ENCODE measurements around the gene C16orf92. TPM values are rescaled to one million over a fixed set of nuclear protein-coding genes. Genes with fewer than 3 reads are reported as not detected.

C16orf92 gene
- total and polyA plus RNA-seq, 2 of the 13 experiments (the other 11 are each of a cell fraction or from before 2014, with no cell fraction given), result not detected

GRCh38 chr16:30065943-30066760 lies 43.2 kb downstream of the C16orf92 start (continued):
- TF ChIP-seq ZNF646 (CRISPR knock-in tag; IDR thresholded peaks at IDR 0.05), result no peak
- no peak for TF ChIP-seq SP5 (CRISPR knock-in tag; IDR thresholded peaks at IDR 0.05; ENCODE audit: borderline replicate concordance, low read depth)
- peak; percentile 14; the same call in 1 of the 2 replicates for TF ChIP-seq BORCS8-MEF2B (CRISPR knock-in tag; IDR thresholded peaks at IDR 0.05)
- TF ChIP-seq THAP9 (CRISPR knock-in tag; IDR thresholded peaks at IDR 0.05; ENCODE audit: borderline replicate concordance), result no peak
- TF ChIP-seq MIXL1 (CRISPR knock-in tag; IDR thresholded peaks at IDR 0.05), result no peak; the same call in 1 of the 2 replicates
- no peak for TF ChIP-seq ZNF615 (CRISPR knock-in tag; IDR thresholded peaks at IDR 0.05; ENCODE audit: borderline replicate concordance)
- peak; percentile 92 for TF ChIP-seq ESRRA (CRISPR knock-in tag; IDR thresholded peaks at IDR 0.05; ENCODE audit: low read depth)
- TF ChIP-seq ZBTB20 (CRISPR knock-in tag; IDR thresholded peaks at IDR 0.05; ENCODE audit: borderline replicate concordance, low read depth), result no peak
- no peak; the same call in 1 of the 2 replicates for TF ChIP-seq ZNF264 (CRISPR knock-in tag; IDR thresholded peaks at IDR 0.05)
- TF ChIP-seq ZNF710 (CRISPR knock-in tag; IDR thresholded peaks at IDR 0.05; ENCODE audit: borderline replicate concordance), result no peak
- TF ChIP-seq ZSCAN31 (CRISPR knock-in tag; IDR thresholded peaks at IDR 0.05; ENCODE audit: low read depth), result peak; percentile 2; the same call in 1 of the 2 replicates
- no peak; the same call in 1 of the 2 replicates for TF ChIP-seq ZNF280B (CRISPR knock-in tag; IDR thresholded peaks at IDR 0.05; ENCODE audit: borderline replicate concordance)
- peak; percentile 8; the same call in 1 of the 3 replicates for TF ChIP-seq MXI1 (IDR thresholded peaks at IDR 0.05; ENCODE audit: borderline replicate concordance, low read depth, low read length)
- TF ChIP-seq SRSF9 (IDR thresholded peaks at IDR 0.05; ENCODE audit: borderline replicate concordance, insufficient read depth, low read depth, low read length, poor library complexity, severe bottlenecking), result no peak
- no peak for TF ChIP-seq ZNF879 (CRISPR knock-in tag; IDR thresholded peaks at IDR 0.05)
